Neural progenitor cell (in vitro differentiated cells): Measurements from ENCODE around the gene FAM98C.

Experiments used
- CTCF ChIP-seq: fragments of 200-600 bp; sonication (generic); IDR thresholded peaks from 2 replicates; pipeline ENCODE4 v1.5.1; 2017; ENCODE audit warnings: antibody characterized with exemption, mild to moderate bottlenecking
- EZH2phosphoT487 ChIP-seq: fragments of 200-600 bp; sonication (generic); IDR thresholded peaks from 2 replicates; pipeline ENCODE4 v1.6.1; 2017; ENCODE audit warnings: antibody characterized with exemption

- TF ChIP-seq EZH2phosphoT487 (no peak), CTCF (no peak)
Measured at GRCh38 chr19:38389101-38389925, 13.6 kb upstream of the FAM98C start.
